Measurements from ENCODE around the gene BBX. TPM values are rescaled to one million over a fixed set of nuclear protein-coding genes. Genes with fewer than 3 reads are reported as not detected.
A peak's percentile ranks its signal among the peaks of the same experiment; 100 is the strongest.

Gene BBX
- total and polyA plus RNA-seq, 12 donors, result 4.6 to 49.8 (median 38.0) TPM

DNA sequence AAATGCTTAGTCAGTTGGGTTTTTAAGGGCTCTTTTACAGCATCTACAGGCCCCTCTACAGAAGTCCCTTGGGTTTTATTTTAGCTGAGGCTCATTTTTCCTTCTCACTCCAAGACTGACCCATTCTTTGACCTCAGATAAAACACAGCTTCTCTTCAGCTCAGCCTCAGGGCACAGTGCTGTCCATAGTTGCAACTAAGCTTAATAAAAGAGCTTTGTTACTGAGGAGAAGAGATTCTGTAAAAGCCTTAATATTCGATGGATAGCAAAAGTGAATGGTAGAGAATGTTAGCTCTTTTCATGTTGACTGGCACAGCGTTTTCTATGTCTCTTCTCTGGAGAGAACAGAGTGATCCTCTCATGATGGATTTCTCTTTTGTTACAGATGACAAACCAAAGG is 277.9 kb downstream of the BBX start:
- 69 to 85% methylated on average over 2 of the region's 2 CpGs for WGBS, 2 donors
- Histone ChIP-seq H3K36me3 (peaks cover 0 to 77% (median 32%) of the 10 kb centered on the region in 9 donors), H3K27ac (no peak overlapping the region), H3K4me1 (peaks cover 0 to 20% (median 5%) of the 10 kb centered on the region in 9 donors), H3K4me3 (no peak overlapping the region), H3K9me3 (no peaks in the 10 kb centered on the region), H3K27me3 (no peaks in the 10 kb centered on the region)
- intact Hi-C loops (cut with DNase I), result no loop called here
- DNase-seq, result no peak
- peak in 1 of 8 donors; percentile 42 for ATAC-seq
- TF ChIP-seq, protein P1, sequence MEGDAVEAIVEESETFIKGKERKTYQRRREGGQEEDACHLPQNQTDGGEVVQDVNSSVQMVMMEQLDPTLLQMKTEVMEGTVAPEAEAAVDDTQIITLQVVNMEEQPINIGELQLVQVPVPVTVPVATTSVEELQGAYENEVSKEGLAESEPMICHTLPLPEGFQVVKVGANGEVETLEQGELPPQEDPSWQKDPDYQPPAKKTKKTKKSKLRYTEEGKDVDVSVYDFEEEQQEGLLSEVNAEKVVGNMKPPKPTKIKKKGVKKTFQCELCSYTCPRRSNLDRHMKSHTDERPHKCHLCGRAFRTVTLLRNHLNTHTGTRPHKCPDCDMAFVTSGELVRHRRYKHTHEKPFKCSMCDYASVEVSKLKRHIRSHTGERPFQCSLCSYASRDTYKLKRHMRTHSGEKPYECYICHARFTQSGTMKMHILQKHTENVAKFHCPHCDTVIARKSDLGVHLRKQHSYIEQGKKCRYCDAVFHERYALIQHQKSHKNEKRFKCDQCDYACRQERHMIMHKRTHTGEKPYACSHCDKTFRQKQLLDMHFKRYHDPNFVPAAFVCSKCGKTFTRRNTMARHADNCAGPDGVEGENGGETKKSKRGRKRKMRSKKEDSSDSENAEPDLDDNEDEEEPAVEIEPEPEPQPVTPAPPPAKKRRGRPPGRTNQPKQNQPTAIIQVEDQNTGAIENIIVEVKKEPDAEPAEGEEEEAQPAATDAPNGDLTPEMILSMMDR (IDR thresholded peaks at IDR 0.05), result no peak

GRCh38 chr3:107803170-107803569 is 280.4 kb downstream of the BBX start:
- no peak overlapping the region for H3K27ac ChIP-seq

DNA sequence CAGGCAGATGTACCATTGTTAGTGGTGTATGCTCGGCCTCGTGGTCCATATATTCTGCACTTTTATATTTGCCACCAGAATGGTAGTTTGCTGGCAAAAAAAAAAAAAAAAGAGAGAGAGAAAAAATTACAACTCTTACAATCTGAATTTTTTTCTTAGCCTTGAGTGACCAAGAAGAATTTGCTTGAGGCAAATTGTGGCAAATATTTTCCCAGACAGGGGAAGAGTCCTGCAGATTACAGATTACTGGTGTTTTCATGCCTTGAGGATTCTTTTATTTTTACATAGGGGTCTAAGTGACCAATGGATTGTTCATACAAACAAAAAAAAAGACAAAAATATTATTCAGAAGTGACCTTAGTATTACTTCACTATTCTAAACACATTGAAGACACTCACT is 283.3 kb downstream of the BBX start:
- 94 to 96% methylated on average over 2 of the region's 2 CpGs for WGBS, 2 donors
- H3K9me3 ChIP-seq, result no peaks in the 10 kb centered on the region
- no peak overlapping the region for H3K4me3 ChIP-seq
- H3K4me1 ChIP-seq, result no peaks in the 10 kb centered on the region
- H3K36me3 ChIP-seq, result peaks cover 0 to 88% (median 37%) of the 10 kb centered on the region in 9 donors
- no peaks in the 10 kb centered on the region for H3K27me3 ChIP-seq
- DNase-seq, result no peak
- H3K27ac ChIP-seq, result no peak overlapping the region
- TF ChIP-seq, protein P1 (IDR thresholded peaks at IDR 0.05), result no peak
- ATAC-seq, result no peak
- intact Hi-C loops (cut with DNase I), result no loop called here

More at GRCh38 chr3:107803170-107803569, 280.4 kb downstream of the BBX start:
- Histone ChIP-seq H3K36me3 (peaks cover 0 to 100% (median 45%) of the 10 kb centered on the region in 9 donors), H3K4me3 (no peak overlapping the region), H3K9me3 (no peaks in the 10 kb centered on the region), H3K4me1 (peaks cover 0 to 4% (median 0%) of the 10 kb centered on the region in 9 donors), H3K27me3 (no peaks in the 10 kb centered on the region)
- intact Hi-C loops (cut with DNase I), result no loop called here
- TF ChIP-seq, protein P1 (IDR thresholded peaks at IDR 0.05), result no peak
- ATAC-seq, result no peak
- WGBS, 2 donors, result 92 to 93% methylated on average over 3 of the region's 3 CpGs
- DNase-seq, result no peak

GRCh38 chr3:107806536-107806935 is 283.8 kb downstream of the BBX start:
- intact Hi-C loops (cut with DNase I), result no loop called here
- no peaks in the 10 kb centered on the region for H3K4me1 ChIP-seq
- TF ChIP-seq, protein P1 (IDR thresholded peaks at IDR 0.05), result no peak
- DNase-seq, result no peak
- peaks cover 0 to 83% (median 32%) of the 10 kb centered on the region in 9 donors for H3K36me3 ChIP-seq
- no peak overlapping the region for H3K4me3 ChIP-seq
- 96 to 98% methylated on average over 3 of the region's 3 CpGs for WGBS, 2 donors
- no peaks in the 10 kb centered on the region for H3K27me3 ChIP-seq
- no peak overlapping the region for H3K27ac ChIP-seq
- ATAC-seq, result no peak
- H3K9me3 ChIP-seq, result no peaks in the 10 kb centered on the region
